Glomerular visceral epithelial cell (primary cell): Measurements from ENCODE around the gene HTRA2.

ENCODE experiments used
- DNase-seq: peaks from one replicate; pipeline ENCODE4 v3.0.0-alpha.2; 2016; ENCODE audit errors: extremely low spot score

Gene HTRA2

DNA sequence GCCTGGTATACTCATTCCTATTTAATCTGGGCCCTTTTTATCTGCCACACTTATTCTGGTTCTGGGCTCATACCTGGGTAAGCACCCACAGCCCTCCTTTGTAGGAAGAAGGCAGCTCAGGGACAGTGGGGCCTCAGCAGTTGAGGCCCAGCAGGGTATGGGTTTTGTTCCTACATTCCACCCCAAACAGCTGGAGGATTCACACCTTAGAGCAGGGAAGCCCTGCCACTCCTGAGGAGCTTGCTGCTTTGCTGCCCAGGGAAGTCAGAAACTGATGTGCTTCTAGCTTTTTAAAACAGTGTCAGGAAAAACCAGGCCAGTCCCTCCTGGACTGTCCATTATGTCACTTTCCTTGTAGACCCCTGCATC is 29.2 kb upstream of the HTRA2 start:
- DNase-seq = no peak

DNA sequence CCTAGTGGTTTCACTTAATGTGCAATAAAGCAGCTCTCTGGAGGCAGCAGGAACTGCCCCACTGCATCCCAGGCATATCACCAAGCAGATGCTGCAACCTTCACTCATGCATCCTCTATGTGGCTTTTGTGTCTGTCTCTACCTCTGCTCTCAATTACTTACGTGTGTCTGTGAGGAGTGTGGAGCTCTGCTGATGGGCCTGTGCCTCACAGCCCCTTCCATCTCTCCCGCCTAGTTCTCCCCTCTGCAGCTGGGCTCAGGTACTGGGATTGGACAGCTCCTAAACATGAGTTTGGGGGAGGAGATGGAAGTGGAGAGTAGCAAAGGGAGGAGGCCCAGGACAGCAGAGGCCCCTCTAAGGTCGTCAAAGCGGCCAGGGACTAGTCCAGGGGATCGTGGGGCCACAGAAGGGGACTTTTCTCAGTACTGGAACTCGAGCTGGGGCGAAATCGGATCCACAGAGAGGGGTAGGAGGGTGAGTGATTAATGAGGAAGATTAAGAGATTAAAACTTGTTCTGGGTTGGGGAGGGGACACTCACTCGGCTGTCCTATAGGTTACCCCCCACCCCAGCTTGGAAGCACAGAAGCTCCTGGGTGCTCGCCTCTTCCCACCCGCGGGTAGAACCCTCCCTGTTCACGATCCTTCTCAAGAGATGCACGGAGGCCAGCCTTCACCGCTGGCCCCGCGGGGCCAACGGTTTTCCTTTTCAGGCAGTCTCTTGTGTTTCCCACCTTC is 28.2 kb upstream of the HTRA2 start:
- DNase-seq = no peak

DNA sequence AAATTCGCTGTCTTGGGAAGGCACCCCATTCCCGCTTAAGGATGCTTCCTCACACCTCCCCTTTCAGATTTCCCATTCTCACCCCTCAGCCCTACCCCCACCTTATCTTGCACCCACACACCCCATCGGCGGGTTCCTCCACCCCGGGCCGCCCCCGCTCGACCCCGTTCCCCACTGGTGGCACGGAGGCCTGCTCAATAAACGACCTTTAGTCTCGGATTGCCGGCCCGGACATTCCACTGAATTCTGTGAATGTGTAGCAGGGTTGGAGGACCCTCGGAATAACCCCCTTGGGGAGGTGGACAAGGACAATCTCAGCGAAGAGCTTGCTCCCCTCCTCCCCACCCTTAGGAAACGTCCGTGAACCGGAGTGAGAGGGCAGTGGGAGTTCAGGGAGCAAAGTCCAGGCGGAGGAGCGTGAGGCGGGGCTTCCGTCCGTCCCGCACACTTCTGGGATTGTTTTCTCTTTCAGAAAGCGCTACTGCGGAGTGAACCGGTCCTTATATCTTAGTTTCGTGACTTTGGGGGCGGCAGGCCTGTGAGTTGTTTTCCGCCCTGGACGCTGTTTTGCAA is 27.5 kb upstream of the HTRA2 start:
- no peak for DNase-seq

DNA sequence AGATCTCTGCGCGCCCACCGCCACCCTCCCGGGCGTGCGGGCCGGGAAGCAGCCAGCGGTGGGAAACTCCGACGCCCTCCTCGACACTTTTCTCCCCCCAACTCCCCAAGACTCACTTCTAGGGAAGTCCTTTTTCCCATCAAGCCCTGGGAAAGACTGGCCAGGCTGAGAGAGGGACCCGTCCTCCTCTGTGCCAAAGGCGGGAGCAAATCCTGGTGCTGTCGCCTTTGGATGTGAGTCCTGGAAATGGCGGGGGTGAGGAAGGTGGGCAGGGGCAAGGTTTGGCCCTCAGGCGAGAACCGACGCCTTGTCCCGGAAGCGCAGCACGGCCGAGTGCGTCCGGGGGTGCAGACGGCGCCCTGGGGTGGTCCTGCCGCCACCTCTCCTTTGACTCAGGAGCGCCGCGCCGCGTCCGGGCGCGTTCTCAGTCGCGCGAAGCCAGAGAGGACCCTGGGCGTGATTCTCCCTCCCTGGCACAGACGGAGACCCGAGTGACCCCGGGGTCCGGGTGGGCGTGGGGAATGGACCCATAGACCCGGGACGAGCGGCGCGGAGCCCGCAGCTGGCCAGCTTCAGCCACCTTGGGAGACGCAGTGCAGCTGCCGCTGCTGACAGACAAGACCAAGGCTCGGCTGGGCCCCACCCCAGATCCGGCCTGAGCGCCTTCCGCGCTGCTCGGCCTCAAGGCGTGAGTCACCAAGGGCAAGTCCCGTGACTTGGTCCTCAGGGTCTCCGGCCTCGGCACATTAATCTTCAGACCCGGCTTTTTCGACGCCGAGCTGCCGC is 26.8 kb upstream of the HTRA2 start:
- peak; percentile 79 for DNase-seq

DNA sequence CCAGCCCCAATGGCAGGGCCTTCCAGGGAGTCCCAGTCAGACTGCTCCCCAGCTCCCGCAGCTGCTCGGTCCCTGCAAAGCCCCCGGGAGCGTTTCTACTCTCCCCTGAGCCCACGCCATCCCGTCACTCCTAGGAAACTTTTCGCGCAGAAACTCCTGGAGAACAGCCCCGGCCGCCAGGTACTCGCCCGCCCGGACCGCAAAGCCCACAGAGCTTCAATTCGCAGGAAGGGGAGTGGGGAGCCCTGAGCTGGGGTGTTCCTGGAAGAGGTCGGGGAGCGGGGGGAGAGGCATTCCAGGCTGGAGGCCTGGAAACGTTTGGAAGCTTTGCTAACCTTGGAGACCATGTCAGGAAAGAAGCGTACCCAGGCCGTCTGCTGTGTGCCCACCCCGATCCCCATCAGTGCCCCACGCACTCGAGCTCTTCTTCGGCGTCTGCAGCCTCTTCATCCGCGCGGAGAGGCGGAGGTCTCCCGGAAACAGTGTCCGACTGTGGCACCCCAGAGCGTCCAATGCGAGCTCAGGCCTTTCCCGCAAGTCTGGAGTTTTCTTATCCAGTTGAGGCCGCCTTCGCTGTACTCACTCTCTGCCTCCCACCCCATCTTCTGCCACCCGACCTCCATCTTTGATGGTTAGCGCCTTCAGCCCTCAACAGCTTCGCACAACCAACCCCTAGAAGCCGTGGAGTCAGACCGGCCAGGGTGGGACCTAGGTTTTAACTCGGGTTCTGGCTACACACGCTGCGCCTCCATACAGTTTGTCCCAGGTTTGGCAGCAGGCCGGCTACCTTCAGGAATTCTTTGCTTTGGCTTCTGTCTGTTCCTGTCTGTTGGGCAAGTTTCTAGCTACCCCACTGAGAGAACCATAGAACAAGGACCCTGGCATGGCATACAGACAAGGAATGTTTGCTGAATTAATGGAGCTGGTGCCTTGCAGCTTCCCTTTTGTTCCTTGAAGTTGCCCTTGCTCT is 25.9 kb upstream of the HTRA2 start:
- no peak for DNase-seq

DNA sequence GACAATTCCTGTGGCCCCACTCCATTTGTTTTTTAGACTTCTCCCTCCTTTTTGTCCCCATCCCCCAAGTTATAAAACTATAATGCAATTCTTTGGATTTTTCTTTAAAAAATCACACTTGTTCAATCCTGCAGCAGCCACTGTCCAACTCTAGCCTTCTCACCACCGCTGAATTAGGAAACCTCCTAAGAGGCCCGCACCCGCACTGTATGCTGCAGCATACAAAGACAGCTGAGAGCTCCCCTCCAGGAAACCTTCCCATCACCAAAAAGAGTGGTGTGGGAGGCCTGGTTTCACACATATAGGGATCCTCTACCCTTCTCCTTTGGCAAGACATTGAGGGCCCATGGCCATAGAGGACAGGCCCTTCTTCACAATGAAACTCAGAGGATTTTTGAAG is 25.1 kb upstream of the HTRA2 start:
- no peak for DNase-seq

DNA sequence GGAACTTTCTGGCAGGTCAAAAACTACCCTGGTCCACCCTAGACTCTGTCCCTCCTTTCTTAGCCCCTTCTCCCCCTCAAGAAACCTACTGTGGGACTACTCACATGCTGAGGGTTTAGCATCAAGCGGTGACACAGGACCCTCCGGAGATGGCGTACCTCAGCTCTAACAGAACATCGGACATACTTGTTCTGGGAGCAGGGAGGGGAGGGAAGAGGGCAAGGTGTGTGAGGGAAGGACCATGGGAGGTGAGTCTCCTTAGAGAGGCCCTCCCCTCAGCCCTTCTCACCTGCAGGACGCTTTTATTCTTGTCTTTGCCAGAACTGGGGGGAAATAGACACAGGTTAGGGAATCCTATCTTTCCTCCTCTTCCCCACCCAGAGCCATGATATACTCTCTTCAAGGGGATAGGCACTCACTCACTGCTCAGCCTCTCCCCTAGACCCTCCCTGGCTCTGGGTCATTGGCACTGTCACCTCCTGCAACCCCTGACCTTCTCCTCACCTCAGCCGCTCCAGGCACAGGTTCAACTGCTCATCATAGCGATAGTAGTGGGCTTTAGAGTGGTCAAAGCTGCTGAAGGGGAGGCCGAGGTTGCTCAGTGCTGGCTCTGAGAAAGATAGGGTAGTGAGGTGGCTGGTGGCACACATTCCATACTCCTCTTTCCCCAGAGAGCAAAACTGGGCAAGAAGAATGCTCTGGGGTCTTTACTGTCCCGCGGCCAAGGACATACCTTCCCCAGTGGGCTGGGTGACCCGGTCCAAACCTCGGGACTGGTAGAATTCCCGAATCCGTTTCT is 24.1 kb upstream of the HTRA2 start:
- DNase-seq = no peak

DNA sequence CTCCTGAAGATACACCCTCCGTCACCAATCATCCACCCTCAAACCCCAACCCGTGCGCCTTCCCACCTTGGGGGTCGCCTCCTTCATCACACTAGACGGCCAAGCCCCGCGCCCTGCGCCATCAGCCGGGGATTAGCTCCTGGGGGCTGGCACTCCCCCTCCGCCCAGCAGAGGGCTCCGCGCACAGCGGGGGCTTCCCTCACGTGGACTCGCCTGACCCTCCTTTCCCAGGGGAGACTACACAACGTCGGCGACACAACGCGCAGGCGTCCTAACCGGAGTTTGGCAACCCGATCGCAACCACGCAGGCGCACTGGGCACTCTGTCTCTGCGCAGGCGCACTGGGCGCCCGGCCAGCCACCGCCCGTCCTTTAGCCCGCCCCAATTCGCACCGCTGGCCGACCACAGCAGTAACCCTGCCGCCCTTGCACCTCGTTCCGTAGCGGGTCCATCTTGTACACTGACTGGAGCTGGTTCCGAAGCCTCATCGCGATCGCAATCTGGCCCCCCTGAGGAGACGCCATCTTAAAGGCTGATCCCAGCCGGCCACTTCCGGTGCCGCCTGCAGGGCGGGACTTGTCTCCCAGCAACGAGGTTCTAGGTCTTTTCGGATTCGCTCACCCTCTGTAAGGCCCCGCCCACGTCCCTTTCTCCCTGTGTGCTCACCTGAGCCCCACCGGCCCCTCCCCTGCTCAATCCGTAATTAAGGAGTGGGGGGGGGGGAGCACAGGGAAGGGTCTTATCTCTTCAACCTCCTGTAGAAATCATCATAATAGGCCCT is 22.4 kb upstream of the HTRA2 start, which contains the start of gene PCGF1:
PCGF1 (minus strand) TSS at position 551 of the 781 bp plus-strand sequence; CDS start at position 524, 27 bp downstream.
- DNase-seq = peak; percentile 96

DNA sequence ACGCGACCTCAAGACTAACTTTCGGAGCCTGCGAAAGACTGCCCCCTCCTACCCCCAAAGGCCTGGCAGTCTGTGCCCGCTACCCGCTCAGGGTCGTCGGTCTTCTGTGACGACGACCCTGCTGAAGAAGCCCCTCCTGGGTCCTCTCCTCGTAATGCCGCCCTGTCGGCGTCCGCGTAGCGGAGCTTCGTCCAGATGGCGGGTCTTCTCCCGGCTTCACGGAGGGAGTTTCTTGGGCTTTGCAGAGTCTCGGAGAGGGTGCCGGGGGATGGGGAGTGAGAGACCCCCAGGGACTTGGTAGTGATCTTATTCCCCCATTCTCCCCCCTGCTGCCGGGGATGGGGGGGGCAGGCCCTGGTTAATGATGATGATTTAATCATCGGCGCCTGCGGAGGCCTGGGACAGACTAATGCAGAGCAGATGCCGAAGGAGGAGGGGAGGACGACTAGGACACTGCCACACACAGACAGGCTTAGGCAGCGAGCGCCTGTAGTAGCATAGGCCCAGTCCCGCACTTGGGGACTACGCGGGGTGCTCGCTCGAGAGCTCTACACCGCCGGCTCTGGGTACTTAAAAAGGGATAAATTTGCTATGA is 21.7 kb upstream of the HTRA2 start:
- DNase-seq = peak; percentile 19

DNA sequence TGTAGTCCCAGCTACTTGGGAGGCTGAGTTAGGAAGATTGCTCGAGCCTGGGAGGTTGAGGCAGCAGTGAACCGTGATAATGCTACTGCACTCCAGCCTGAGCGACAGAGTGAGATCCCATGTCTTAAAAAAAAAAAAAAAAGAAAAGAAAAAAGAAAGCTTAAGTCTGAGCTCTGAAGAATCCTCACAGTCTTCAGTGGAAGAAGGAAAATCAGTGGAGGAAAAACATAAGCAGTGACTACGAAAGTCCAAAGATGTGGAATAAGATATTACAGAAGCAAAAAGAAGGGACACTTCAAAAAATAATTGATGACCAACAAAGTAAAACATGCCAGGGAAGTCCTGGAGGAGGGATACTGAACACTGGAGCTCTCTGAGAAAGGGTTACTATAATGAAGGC is 19.5 kb upstream of the HTRA2 start:
- DNase-seq = no peak

DNA sequence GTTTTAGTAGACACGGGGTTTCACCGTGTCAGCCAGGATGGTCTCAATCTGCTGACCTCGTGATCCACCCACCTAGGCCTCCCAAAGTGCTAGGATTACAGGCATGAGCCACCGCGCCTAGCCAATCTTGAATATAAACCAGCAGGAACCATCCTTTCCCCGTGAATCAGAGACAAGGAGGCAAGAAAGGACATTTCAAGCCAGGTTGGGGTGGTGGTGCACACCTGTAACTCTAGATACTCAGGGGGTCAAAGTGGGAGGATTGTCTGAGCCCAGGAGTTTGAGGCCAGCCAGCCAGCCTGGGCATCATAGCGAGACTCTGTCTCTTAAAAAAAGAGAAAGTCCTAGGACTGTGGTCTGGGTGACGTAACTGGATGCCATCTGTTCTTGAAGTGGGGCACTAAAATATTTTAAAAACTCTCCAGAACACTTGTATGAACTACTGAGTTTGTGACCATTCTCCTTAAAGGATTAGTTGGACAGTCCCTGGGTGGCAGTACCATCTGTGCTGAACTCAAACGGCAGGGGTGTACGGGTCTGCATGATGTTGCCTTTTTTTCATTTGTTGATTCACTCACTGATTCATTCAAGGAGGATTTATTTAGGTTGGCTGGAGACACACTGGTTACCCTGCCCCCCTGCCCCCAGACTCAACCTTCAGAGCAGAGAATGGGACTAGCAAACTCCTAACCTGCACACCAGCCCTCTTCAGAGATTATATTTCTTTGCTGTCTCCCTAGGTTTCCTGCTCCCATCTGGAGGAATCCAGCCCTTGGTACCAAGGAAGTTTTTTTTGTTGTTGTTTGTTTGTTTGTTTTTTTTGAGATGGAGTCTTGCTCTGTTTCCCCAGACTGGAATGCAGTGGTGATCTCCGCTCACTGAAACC is 18.4 kb upstream of the HTRA2 start:
- DNase-seq = no peak

DNA sequence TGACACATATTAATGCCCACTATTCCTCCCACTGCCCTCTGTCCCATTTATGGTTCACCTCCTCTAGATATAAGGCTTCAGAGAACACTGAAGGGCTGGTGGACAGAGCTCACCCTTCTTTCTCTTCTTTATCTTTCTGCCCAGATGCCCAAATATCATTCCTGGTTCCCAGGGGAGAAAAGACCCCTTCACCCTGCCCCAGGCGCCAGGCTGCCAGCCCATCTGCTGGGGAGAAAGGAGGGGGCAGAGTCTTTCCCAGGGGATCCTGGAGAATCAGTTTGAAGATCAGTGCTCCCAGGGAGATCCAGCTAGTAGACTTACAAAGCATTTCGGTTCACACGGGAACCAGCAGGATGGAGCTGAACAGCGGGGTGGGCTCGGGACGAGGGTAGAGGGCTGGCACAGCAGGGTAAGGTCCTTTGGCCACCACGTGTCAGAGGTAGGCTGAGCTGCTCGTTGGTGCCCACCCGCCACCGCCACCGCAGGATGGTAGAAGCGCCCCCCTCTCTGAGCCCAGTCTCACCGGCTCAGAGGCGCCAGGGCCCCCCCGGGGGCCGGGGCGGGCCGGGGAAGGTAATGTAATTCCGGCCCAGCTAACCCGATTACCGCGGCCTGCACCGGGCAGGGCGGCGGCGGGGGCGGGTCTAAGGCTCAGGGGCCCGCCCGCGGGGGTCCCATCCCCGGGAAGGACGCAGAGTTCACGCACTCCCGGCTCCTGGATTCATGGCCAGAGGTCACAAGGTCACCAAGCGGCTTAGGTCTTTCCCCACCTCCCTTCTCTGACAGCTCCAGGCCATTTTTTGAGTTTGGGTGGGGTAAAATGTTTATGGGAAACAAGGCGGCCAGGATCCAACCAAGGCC is 16.8 kb upstream of the HTRA2 start:
- DNase-seq = no peak

DNA sequence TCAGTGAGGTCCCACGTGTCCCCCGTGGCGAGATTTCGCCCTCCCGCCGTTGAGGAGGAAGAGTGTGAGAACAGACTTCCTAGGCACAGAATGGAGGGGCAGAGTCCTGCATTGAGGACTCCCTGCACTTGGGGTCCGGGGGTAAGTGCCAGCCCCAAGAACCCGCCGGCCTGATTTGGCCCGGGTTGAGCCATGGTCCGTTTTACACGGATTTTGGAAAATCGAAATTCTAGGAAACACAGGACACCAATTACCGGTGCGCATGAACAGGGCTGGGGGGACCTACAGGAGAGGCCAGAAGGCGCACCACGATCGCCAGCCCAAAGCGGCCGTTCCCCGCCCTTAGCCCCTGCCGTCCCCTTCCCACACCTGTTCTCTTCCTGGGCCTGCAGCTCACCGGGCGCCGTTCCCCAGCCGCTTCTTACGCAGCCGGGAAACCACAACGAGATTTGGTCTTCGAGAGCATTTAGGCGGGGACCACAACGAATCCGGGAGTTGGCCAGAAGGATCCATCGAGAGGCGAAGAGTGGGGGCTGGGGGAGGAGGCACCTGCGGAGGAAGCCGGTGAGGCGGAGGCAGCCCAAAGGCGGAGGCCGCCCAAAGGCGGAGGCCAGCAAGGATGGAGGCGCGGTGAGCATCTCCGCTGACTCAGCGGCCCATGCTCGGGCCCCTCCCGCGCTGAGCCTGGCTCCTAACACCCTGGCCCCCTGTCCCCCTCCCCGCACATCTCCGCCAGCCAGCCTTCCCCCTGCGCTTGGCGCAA is 15.9 kb upstream of the HTRA2 start:
- DNase-seq = no peak

DNA sequence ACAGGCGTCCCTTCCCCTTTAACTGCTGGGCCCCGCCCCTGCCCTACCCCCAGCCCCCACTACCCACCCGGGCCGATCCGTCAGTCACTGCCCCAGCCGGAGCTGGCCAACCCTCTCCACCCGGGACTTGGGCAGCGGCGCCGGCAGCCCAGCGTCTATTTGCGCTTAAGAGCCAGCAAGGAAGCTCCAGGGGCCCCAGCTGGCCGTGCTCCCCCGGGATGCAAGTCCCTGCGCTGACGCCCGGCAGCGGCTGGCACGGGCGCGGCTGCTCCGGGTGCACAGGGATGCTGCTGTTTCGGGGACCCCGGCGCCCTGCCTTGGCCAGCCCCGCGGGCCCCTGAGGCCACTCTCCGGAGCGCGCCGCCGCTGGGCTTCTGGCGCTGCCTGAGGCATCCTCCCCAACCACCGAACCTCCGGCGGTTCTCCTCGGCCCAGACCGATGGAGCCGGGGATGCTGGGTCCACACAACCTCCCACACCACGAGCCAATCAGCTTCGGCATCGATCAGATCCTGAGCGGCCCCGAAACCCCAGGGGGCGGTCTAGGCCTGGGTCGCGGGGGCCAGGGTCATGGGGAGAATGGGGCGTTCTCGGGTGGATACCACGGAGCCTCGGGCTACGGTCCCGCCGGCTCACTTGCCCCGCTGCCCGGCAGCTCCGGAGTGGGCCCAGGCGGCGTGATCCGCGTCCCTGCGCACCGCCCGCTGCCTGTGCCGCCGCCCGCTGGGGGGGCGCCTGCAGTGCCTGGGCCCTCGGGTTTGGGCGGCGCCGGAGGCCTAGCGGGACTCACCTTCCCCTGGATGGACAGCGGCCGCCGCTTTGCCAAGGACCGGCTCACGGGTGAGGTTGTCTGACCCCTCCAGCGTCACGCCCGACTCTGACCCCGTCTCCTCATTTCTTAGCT is 15.1 kb upstream of the HTRA2 start, which contains the start of gene TLX2:
TLX2 (plus strand) TSS at position 83 of the 903 bp plus-strand sequence; CDS start at position 440, 357 bp downstream.
- DNase-seq = peak; percentile 14

DNA sequence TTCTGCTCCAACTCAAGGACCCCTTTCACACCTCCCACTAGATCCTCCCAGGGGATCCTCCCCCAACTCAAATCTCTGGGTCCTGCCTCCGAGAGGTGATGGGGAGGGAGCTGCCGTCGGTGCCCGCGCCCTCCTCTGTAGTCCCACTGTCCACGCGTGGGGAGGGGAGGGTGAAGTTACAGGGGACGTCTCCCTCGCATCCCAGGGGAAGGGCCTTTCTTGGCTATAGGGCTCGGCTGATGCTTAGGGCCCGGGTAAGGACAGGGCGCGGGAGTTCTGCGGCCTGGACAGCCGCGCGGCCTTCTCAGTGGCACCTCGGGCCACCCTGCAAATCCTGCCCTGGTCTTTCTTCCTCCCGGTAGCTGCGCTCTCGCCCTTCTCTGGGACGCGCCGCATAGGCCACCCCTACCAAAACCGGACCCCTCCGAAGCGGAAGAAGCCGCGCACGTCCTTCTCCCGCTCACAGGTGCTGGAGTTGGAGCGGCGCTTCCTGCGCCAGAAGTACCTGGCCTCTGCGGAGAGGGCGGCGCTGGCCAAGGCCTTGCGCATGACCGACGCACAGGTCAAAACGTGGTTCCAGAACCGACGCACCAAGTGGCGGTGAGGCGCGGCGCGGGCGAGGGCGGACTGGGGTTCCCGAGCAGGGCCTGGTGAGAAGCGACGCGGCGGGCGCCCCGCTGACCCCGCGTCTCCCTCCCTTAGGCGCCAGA is 14.3 kb upstream of the HTRA2 start:
- no peak for DNase-seq
